Mucosa of stomach (tissue), 1 donor: ENCODE results near the gene DRICH1.
"Not testable (repeated sequence)": the region's sequence is repeated elsewhere in the genome, so short reads cannot be mapped to it uniquely, and the experiment has no call there.

Experiments
- H3K27me3 ChIP-seq: one replicate; pipeline ENCODE4 v1.7.0; 2013; ENCODE audit warnings: mild to moderate bottlenecking, low read length; ENCODE audit not compliant: control insufficient read depth, insufficient read depth
- H3K36me3 ChIP-seq: one replicate; pipeline ENCODE4 v1.7.0; 2013; ENCODE audit warnings: low read length; ENCODE audit not compliant: control insufficient read depth, insufficient read depth
- H3K4me1 ChIP-seq: one replicate; pipeline ENCODE4 v1.7.0; 2013; ENCODE audit warnings: mild to moderate bottlenecking, low read length; ENCODE audit not compliant: control insufficient read depth, insufficient read depth
- H3K4me3 ChIP-seq: one replicate; pipeline ENCODE4 v1.7.0; 2013; ENCODE audit warnings: low read length
- H3K9ac ChIP-seq: one replicate; pipeline ENCODE4 v1.7.0; 2013; ENCODE audit warnings: mild to moderate bottlenecking, low read length, moderate library complexity
- H3K9me3 ChIP-seq: one replicate; pipeline ENCODE4 v1.7.0; 2013; ENCODE audit warnings: mild to moderate bottlenecking, low read length, moderate library complexity; ENCODE audit not compliant: control insufficient read depth
- donor health status: Pancreatic carcinoma.

The DRICH1 gene

GRCh38 chr22:23632178-23632577, at the start of gene DRICH1:
Gene DRICH1 (minus strand): TSS chr22:23632321. CDS start chr22:23632023, 298 bp downstream.
- Histone ChIP-seq H3K9ac (no peak within 1 kb of the TSS), H3K36me3 (no peaks in the 10 kb centered on the region), H3K27me3 (no peaks in the 10 kb centered on the region), H3K4me3 (no peak within 1 kb of the TSS), H3K4me1 (no peaks in the 10 kb centered on the region), H3K9me3 (no peaks in the 10 kb centered on the region)

DNA sequence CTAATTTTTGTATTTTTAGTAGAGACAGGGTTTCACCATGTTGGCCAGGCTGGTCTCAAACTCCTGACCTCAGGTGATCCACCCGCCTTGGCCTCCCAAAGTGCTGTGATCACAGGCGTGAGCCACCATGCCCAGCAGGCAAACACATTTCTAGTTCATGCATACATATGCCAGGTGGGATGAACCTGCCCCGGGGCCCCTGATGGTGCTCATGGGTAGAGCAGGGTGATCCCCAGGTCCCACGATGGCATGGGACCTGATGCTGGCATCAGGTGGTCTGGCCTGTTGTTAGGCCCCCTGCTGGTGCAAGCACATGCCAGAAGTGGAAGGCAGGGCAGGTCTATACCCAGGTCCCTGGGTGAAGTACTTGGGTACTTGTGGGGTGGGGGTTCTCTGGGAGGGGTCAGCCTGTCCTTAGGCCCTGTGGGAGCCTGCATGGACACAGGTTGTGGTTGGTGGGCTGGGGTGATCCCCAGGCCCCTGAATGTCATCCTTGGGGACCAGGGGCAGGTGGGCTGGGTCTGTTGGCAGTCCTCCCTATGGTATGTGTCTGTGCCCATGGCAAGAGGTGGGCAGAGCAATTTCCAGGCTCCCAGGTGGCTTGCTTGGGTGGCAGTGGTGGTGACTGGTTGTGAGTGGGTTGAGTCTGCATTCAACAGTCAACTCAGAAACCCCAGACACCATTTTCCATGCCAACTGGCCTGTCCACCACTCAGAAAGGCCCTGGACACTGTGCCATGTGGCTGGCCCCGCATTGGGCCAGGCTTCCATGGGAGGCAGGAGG, 49.1 kb upstream of the DRICH1 start:
- H3K27me3 ChIP-seq, result no peaks in the 10 kb centered on the region
- H3K9me3 ChIP-seq, result no peaks in the 10 kb centered on the region
- H3K4me1 ChIP-seq, result peaks cover 3% of the 10 kb centered on the region
- no peak overlapping the region for H3K4me3 ChIP-seq
- H3K9ac ChIP-seq, result no peak overlapping the region
- H3K36me3 ChIP-seq, result no peaks in the 10 kb centered on the region

GRCh38 chr22:23678133-23678532, 46.0 kb upstream of the DRICH1 start:
- peaks cover 15% of the 10 kb centered on the region for H3K4me1 ChIP-seq
- no peaks in the 10 kb centered on the region for H3K9me3 ChIP-seq
- no peaks in the 10 kb centered on the region for H3K36me3 ChIP-seq
- no peaks in the 10 kb centered on the region for H3K27me3 ChIP-seq
- no peak overlapping the region for H3K4me3 ChIP-seq
- H3K9ac ChIP-seq, result no peak overlapping the region

GRCh38 chr22:23677701-23677995, 45.5 kb upstream of the DRICH1 start:
- no peaks in the 10 kb centered on the region for H3K27me3 ChIP-seq
- no peak overlapping the region for H3K9ac ChIP-seq
- no peaks in the 10 kb centered on the region for H3K36me3 ChIP-seq
- no peak overlapping the region for H3K4me3 ChIP-seq
- no peaks in the 10 kb centered on the region for H3K9me3 ChIP-seq
- peaks cover 15% of the 10 kb centered on the region for H3K4me1 ChIP-seq

DNA sequence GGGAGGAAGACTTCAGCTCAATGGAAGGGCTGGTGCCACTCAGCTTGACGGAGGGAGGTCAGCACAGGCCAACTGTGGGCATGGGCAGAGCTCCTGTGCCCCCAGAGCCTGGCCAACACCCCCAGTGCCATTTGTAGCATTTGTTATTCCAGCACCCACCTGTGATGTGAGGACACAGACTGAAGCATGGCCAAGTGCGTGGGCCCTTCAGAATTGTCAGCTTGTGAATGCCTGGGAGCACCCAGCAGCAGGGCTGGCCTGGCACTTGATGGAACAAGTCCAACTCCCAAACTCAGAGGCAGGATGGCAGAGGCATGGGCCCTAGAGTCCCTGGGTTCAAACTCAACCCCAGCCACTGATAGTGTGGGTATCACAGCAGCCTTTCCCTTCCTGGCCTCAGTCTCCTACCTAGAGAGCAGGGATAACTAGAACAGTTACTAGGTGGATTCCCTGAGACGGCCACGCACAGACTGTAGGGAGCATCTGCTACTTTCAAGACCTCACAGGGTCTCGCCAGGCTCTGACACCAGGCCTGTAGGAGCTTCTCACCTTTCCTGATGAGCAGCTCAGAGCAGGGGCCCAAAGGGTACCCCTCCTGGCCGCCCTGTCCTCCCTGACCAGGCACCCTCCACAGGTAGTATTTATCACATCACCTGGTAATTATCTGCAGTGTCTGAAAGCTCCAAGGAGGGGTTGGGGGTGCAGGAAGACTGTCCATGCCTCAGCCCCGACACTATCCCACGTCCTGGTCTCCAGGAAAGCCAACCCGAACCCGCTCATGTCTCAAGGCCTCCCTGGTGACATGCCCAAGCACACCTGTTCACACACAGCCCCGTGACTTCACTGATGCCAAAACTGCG, 45.0 kb upstream of the DRICH1 start:
- peaks cover 15% of the 10 kb centered on the region for H3K4me1 ChIP-seq
- H3K9me3 ChIP-seq, H3K27me3 ChIP-seq, H3K4me3 ChIP-seq, H3K9ac ChIP-seq, H3K36me3 ChIP-seq: not testable (repeated sequence)

GRCh38 chr22:23675502-23676415, 43.6 kb upstream of the DRICH1 start:
- Histone ChIP-seq H3K4me1 (peaks cover 15% of the 10 kb centered on the region), H3K9ac (no peak overlapping the region), H3K9me3 (no peaks in the 10 kb centered on the region), H3K36me3 (no peaks in the 10 kb centered on the region), H3K4me3 (no peak overlapping the region), H3K27me3 (no peaks in the 10 kb centered on the region)

- not testable (repeated sequence) for H3K9me3 ChIP-seq, H3K9ac ChIP-seq, H3K27me3 ChIP-seq, H3K4me3 ChIP-seq, H3K36me3 ChIP-seq
- H3K4me1 ChIP-seq, result peaks cover 15% of the 10 kb centered on the region
Measured at GRCh38 chr22:23674886-23675501, 42.9 kb upstream of the DRICH1 start.

DNA sequence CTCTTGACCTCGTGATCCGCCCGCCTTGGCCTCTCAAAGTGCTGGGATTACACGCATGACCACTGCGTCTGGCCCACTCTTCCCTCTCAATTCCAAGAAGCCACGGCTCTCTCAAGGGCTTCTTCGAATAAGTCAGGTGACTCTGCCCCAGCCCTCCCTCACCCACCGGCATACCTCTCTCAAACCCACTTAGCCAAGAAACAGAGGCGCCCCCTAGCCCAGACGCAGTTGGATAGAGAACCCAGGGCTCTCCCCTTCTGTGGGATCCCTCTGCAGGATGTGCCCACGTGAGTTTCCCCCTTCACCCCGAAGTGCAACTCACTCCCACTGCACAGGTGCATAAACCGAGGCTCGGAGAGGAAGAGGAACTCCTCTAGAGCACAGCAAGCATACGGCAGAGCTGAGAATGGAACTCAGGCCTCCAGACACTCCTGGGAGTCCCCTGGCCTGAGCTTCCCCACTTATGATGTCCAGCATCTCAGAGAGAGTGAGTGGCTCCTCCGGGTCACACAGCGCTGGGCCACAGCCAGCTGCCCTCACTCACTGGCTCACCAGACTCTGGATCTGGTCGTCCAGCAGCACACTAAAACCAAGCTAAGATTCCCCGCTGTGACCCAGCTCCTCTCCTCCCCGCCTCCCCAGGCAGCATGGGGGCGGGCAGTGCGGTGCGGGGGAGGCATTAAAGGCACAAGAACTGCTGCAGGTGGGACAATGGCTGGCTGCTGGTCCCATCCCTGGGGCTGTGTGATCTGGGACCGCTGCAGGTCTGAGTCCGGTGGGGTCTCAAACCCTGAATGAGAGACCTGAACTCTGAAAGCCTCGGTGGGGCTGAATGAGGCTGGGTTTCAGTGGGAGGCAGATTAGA, 41.9 kb upstream of the DRICH1 start:
- no peak overlapping the region for H3K4me3 ChIP-seq

DNA sequence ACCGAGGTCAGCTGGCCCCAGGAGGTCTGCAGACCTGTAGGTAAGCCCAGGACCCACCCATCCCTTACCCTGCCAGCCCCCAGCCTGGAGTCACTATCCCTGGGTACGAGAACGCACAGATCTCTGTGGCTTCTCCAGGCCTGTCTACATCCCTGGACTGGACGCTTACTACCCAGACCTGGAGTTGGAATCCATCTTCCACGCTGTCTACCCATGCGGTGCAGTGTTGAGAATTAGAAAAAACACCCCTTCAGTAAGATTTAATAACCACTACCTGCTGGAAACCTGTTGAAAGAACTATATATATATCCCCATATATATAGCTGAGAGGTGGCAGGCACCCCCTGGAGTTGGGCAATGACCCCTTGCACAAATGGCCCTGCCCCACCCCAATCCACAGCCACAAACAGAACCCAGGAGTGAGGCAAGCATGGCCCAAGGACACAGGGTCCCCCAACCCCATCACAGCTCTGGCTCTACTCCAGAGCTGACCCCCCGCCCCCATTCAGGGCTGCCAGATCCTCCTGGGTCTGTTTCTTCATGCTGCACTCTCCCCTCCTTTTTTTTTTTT, 41.0 kb upstream of the DRICH1 start:
- H3K4me1 ChIP-seq, result peaks cover 15% of the 10 kb centered on the region

More for the DNA sequence above, 41.9 kb upstream of the DRICH1 start:
- H3K4me1 ChIP-seq, result peaks cover 15% of the 10 kb centered on the region
- no peak overlapping the region for H3K9ac ChIP-seq
- no peaks in the 10 kb centered on the region for H3K27me3 ChIP-seq
- no peaks in the 10 kb centered on the region for H3K36me3 ChIP-seq
- H3K9me3 ChIP-seq, result no peaks in the 10 kb centered on the region

DNA sequence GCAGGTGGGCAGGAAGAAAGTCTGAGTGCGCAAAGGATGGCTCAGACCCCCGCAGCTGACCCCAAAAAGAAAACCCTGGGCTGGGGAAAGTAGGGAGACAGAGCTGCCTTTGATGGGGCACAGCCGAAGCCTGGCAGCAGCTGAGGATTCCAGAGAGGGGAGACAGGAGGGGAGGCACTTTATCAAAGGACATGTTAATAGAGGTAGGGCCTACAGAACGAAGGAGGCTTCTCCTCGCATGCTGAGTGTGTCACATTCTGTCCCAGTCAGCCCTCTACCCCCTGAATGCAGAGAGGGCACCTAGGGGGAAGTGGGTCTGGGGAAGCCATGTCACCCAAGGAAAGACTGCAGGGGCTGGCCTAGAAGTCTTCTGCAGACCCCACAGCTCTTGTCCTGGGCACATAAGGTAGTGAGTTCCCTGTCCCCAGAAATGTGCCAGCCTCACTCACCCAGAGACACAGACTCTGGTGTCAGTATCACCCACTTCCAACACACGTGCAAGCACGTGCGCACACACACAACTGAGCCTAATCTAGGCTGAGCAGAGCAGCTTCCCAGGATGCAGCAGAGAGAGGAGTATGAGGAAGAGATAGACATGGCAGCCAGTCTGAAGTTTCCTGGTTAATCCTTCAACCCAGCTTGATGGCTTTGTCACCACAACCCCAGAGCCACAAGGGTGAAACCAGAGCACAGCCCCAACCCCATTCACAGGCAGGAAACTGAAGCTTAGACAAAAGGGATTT, 40.4 kb upstream of the DRICH1 start:
- H3K4me3 ChIP-seq, H3K36me3 ChIP-seq, H3K9me3 ChIP-seq, H3K9ac ChIP-seq, H3K27me3 ChIP-seq: not testable (repeated sequence)
- H3K4me1 ChIP-seq, result peaks cover 15% of the 10 kb centered on the region

More for the DNA sequence above, 41.0 kb upstream of the DRICH1 start:
- Histone ChIP-seq H3K36me3 (no peaks in the 10 kb centered on the region), H3K27me3 (no peaks in the 10 kb centered on the region), H3K9me3 (no peaks in the 10 kb centered on the region), H3K4me3 (no peak overlapping the region), H3K9ac (no peak overlapping the region)
